Nephron (organoid): ENCODE data around the gene TMEM30B.
"Not testable (repeated sequence)": the region's sequence is repeated elsewhere in the genome, so short reads cannot be mapped to it uniquely, and the experiment has no call there.

ENCODE experiments used
- H3K27ac Mint-ChIP-seq, 3 experiments: 2 replicates each; pipeline ENCODE4 v1.8.0; 2020; ENCODE audit warnings: mixed read lengths in 3 of 3, mild to moderate bottlenecking in 2 of 3, moderate library complexity in 1 of 3
- H3K27me3 Mint-ChIP-seq: 2 replicates; pipeline ENCODE4 v1.8.0; 2021; ENCODE audit warnings: low read depth, mild to moderate bottlenecking, moderate library complexity, mixed read lengths
- H3K36me3 Mint-ChIP-seq: 2 replicates; pipeline ENCODE4 v1.8.0; 2020; ENCODE audit warnings: low read depth, mixed read lengths
- H3K4me1 Mint-ChIP-seq: 2 replicates; pipeline ENCODE4 v1.8.0; 2020; ENCODE audit warnings: mixed read lengths
- H3K4me3 Mint-ChIP-seq, 3 experiments: 2 replicates each; pipeline ENCODE4 v1.8.0; 2020; ENCODE audit warnings: mild to moderate bottlenecking in 3 of 3, mixed read lengths in 3 of 3, moderate library complexity in 2 of 3
- H3K9me3 Mint-ChIP-seq: 2 replicates; pipeline ENCODE4 v1.8.0; 2020; ENCODE audit warnings: mixed read lengths
- TF ChIP-seq, protein P1 (sequence below), 3 experiments: fragments of 200-600 bp; sonication (generic); IDR thresholded peaks; one replicate each; pipeline ENCODE4 v1.5.0; 2021; ENCODE audit warnings: antibody characterized with exemption in 3 of 3; ENCODE audit not compliant: unreplicated experiment in 3 of 3

Gene TMEM30B

GRCh38 chr14:61247935-61248334 lies 33.2 kb downstream of the TMEM30B start:
- TF ChIP-seq, protein P1, sequence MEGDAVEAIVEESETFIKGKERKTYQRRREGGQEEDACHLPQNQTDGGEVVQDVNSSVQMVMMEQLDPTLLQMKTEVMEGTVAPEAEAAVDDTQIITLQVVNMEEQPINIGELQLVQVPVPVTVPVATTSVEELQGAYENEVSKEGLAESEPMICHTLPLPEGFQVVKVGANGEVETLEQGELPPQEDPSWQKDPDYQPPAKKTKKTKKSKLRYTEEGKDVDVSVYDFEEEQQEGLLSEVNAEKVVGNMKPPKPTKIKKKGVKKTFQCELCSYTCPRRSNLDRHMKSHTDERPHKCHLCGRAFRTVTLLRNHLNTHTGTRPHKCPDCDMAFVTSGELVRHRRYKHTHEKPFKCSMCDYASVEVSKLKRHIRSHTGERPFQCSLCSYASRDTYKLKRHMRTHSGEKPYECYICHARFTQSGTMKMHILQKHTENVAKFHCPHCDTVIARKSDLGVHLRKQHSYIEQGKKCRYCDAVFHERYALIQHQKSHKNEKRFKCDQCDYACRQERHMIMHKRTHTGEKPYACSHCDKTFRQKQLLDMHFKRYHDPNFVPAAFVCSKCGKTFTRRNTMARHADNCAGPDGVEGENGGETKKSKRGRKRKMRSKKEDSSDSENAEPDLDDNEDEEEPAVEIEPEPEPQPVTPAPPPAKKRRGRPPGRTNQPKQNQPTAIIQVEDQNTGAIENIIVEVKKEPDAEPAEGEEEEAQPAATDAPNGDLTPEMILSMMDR (IDR thresholded peaks at IDR 0.05; ENCODE audit: unreplicated experiment in 3 of 3): no peak
- no peak overlapping the region for H3K4me3 Mint-ChIP-seq
- no peaks in the 10 kb centered on the region for H3K36me3 Mint-ChIP-seq
- peaks cover 7% of the 10 kb centered on the region for H3K27me3 Mint-ChIP-seq
- H3K27ac Mint-ChIP-seq: no peak overlapping the region
- H3K9me3 Mint-ChIP-seq: no peaks in the 10 kb centered on the region
- H3K4me1 Mint-ChIP-seq: peaks cover 13% of the 10 kb centered on the region

DNA sequence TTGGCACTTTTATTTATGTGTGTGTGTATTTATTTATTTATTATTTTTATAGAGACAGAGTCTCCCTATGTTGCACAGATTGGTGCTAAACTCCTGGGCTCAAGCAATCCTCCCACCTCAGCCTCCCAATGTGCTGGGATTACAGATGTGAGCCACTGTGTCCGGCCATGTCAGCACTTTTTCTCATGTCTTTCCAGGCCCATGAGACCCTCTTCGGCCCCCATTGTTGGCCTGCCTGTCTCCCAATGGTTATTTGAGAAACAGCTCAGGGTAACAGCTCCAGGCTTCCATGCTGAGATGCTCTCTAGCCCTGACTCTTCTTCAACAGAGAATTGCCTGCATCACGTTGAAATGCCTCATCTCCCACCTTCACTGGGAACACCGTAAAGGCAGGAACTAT lies 34.4 kb downstream of the TMEM30B start:
- Mint-ChIP-seq H3K9me3 (peaks cover 1% of the 10 kb centered on the region), H3K4me3 (no peak overlapping the region), H3K4me1 (peaks cover 4% of the 10 kb centered on the region), H3K36me3 (peaks cover 2% of the 10 kb centered on the region), H3K27me3 (peaks cover 4% of the 10 kb centered on the region), H3K27ac (no peak overlapping the region)
- TF ChIP-seq, protein P1 (IDR thresholded peaks at IDR 0.05; ENCODE audit: unreplicated experiment in 3 of 3): no peak

DNA sequence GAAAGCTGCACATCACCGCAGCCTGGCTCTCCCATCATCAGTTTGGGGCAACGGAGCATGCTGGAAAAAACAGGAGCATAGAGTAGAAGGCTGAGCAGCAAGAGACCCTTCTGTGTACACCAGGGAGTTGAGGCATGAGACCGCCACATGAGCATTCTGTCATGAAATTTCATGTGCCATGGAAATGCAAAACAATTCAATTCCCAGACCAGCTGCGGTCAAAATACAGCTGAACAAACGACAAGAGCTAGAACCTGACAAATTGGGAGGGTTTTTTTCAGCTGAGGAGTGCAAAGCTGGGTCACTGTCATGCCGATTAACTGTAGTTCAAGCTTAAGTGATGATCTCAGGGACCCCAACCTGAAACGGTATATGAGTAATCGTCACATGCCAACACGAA lies 37.1 kb downstream of the TMEM30B start:
- no peak overlapping the region for H3K4me3 Mint-ChIP-seq
- H3K4me1 Mint-ChIP-seq: peaks cover 4% of the 10 kb centered on the region
- peaks cover 4% of the 10 kb centered on the region for H3K27me3 Mint-ChIP-seq
- TF ChIP-seq, protein P1 (IDR thresholded peaks at IDR 0.05; ENCODE audit: unreplicated experiment in 3 of 3): no peak
- peaks cover 11% of the 10 kb centered on the region for H3K36me3 Mint-ChIP-seq
- H3K27ac Mint-ChIP-seq: peak overlapping the region in 1 of 3 experiments; percentile 49
- peaks cover 16% of the 10 kb centered on the region for H3K9me3 Mint-ChIP-seq

DNA sequence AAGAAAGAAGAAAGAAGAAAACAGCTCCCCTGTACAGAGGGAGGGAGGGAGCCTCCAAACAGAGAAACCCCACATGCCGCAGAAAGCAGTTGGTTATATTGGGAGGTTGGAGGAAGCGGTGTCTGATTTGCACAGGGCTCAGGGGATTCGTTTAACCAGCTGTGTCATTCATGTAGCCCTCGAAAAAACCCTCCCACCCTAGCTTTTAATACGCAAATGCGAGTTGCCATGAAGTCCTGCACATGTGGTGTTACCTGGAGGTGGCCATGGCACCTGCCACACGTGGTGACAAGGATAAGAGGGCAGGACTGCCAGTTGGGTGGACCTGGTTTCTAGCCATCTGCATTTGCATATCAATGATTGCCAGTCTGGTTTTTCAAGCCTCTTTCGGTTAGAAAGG lies 40.9 kb downstream of the TMEM30B start:
- H3K4me3 Mint-ChIP-seq: no peak overlapping the region
- H3K27me3 Mint-ChIP-seq: peaks cover 4% of the 10 kb centered on the region
- H3K4me1 Mint-ChIP-seq: peaks cover 14% of the 10 kb centered on the region
- peaks cover 11% of the 10 kb centered on the region for H3K36me3 Mint-ChIP-seq
- TF ChIP-seq, protein P1 (IDR thresholded peaks at IDR 0.05; ENCODE audit: unreplicated experiment in 3 of 3): no peak
- H3K9me3 Mint-ChIP-seq: peaks cover 18% of the 10 kb centered on the region
- no peak overlapping the region for H3K27ac Mint-ChIP-seq

DNA sequence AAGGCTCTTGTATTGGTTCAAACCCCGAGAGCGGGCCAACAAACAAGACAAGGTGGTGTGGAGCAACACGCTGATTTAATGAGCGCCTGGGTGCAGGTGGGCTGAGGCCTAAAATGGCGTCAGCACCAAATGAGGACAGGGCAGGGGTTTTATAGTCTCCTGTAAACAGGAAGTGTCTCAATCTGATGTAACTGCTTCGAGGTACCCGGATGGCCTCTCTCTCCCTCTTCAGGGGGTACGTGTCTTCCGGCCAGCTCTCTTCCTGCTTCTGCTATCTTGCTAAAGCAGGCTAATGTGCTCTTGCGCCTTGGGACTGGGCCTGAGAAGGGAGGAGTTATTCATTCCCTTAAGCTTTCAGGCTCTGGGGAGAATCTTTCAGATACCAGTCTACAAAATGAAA lies 41.9 kb downstream of the TMEM30B start:
- H3K27me3 Mint-ChIP-seq, H3K27ac Mint-ChIP-seq, H3K4me3 Mint-ChIP-seq: not testable (repeated sequence)

GRCh38 chr14:61238611-61239245 lies 42.4 kb downstream of the TMEM30B start:
- H3K9me3 Mint-ChIP-seq: peaks cover 18% of the 10 kb centered on the region
- peaks cover 11% of the 10 kb centered on the region for H3K36me3 Mint-ChIP-seq
- peaks cover 24% of the 10 kb centered on the region for H3K4me1 Mint-ChIP-seq
- no peak overlapping the region for H3K4me3 Mint-ChIP-seq
- TF ChIP-seq, protein P1 (IDR thresholded peaks at IDR 0.05; ENCODE audit: unreplicated experiment in 3 of 3): no peak
- no peak overlapping the region for H3K27ac Mint-ChIP-seq
- peaks cover 4% of the 10 kb centered on the region for H3K27me3 Mint-ChIP-seq

More for the DNA sequence above, 41.9 kb downstream of the TMEM30B start:
- Mint-ChIP-seq H3K9me3 (peaks cover 18% of the 10 kb centered on the region), H3K36me3 (peaks cover 11% of the 10 kb centered on the region), H3K4me1 (peaks cover 23% of the 10 kb centered on the region)
